OCI-LY1 (cell line): ENCODE results near the gene NEDD4L.

ENCODE experiments used
- H2AFZ ChIP-seq: fragments of 200-600 bp; sonication (generic), shearing (Covaris generic); 2 replicates; pipeline ENCODE4 v1.6.0; 2014; ENCODE audit warnings: antibody characterized with exemption, mild to moderate bottlenecking, low read length
- H3F3A ChIP-seq: fragments of 200-600 bp; sonication (generic), shearing (Covaris generic); 2 replicates; pipeline ENCODE4 v1.6.0; 2014; ENCODE audit warnings: mild to moderate bottlenecking, antibody characterized with exemption, low read length, moderate library complexity; ENCODE audit not compliant: insufficient read depth
- H3K27ac ChIP-seq: fragments of 200-600 bp; sonication (generic); 2 replicates; pipeline ENCODE4 v1.5.1; 2014; ENCODE audit warnings: low read length, mixed run types, mild to moderate bottlenecking, low read depth; ENCODE audit not compliant: poor library complexity, severe bottlenecking
- H3K27me3 ChIP-seq: fragments of 200-600 bp; sonication (generic); 2 replicates; pipeline ENCODE4 v1.6.0; 2014; ENCODE audit warnings: antibody characterized with exemption, mild to moderate bottlenecking, low read length, moderate library complexity; ENCODE audit not compliant: insufficient read depth
- H3K36me3 ChIP-seq: fragments of 200-600 bp; sonication (generic); 2 replicates; pipeline ENCODE4 v1.6.1; 2014; ENCODE audit warnings: mild to moderate bottlenecking, antibody characterized with exemption, low read length, moderate library complexity, mixed read lengths; ENCODE audit not compliant: insufficient read depth
- H3K4me1 ChIP-seq: fragments of 200-600 bp; sonication (generic); 2 replicates; pipeline ENCODE4 v1.5.1; 2014; ENCODE audit warnings: mild to moderate bottlenecking, low read length, moderate library complexity; ENCODE audit not compliant: insufficient read depth, severe bottlenecking
- H3K4me2 ChIP-seq: fragments of 200-600 bp; sonication (generic), shearing (Covaris generic); 2 replicates; pipeline ENCODE4 v1.6.1; 2014; ENCODE audit warnings: low read length
- H3K4me3 ChIP-seq: fragments of 200-600 bp; sonication (generic); 2 replicates; pipeline ENCODE4 v1.5.1; 2014; ENCODE audit warnings: low read length, low read depth, mild to moderate bottlenecking, mixed read lengths; ENCODE audit not compliant: poor library complexity, severe bottlenecking
- H3K79me2 ChIP-seq: fragments of 200-600 bp; shearing (Covaris generic); 2 replicates; pipeline ENCODE4 v1.6.1; 2016; ENCODE audit warnings: mixed run types, low read length, mixed read lengths; ENCODE audit not compliant: insufficient read depth
- H3K9ac ChIP-seq: fragments of 200-600 bp; sonication (generic), shearing (Covaris generic); 2 replicates; pipeline ENCODE4 v1.6.1; 2014; ENCODE audit warnings: mild to moderate bottlenecking, low read length, mixed read lengths
- H3K9me2 ChIP-seq: fragments of 200-600 bp; sonication (generic), shearing (Covaris generic); 2 replicates; pipeline ENCODE4 v1.6.1; 2014; ENCODE audit warnings: low read depth, mild to moderate bottlenecking, low read length, mixed read lengths
- H3K9me3 ChIP-seq: fragments of 200-600 bp; shearing (Covaris generic); 2 replicates; pipeline ENCODE4 v1.6.1; 2014; ENCODE audit warnings: low read length, mixed read lengths
- H4K20me1 ChIP-seq: fragments of 200-600 bp; sonication (generic), shearing (Covaris generic); 2 replicates; pipeline ENCODE4 v1.6.0; 2016; ENCODE audit warnings: mild to moderate bottlenecking, low read length; ENCODE audit not compliant: insufficient read depth
- EZH2 ChIP-seq: fragments of 200-600 bp; sonication (generic), shearing (Covaris generic); IDR thresholded peaks from 2 replicates; pipeline ENCODE4 v1.8.0; 2017; ENCODE audit warnings: borderline replicate concordance, mixed run types, mild to moderate bottlenecking, antibody characterized with exemption, low read length, moderate library complexity, mixed read lengths
- TF ChIP-seq, protein P1 (sequence below): fragments of 200-600 bp; sonication (generic), shearing (Covaris generic); IDR thresholded peaks from 2 replicates; pipeline ENCODE4 v1.5.1; 2017; ENCODE audit warnings: mild to moderate bottlenecking, antibody characterized with exemption, low read length, moderate library complexity, mixed read lengths

Gene NEDD4L

GRCh38 chr18:58339890-58340289, 295.9 kb downstream of the NEDD4L start:
- TF ChIP-seq EZH2: no peak
- TF ChIP-seq, protein P1, sequence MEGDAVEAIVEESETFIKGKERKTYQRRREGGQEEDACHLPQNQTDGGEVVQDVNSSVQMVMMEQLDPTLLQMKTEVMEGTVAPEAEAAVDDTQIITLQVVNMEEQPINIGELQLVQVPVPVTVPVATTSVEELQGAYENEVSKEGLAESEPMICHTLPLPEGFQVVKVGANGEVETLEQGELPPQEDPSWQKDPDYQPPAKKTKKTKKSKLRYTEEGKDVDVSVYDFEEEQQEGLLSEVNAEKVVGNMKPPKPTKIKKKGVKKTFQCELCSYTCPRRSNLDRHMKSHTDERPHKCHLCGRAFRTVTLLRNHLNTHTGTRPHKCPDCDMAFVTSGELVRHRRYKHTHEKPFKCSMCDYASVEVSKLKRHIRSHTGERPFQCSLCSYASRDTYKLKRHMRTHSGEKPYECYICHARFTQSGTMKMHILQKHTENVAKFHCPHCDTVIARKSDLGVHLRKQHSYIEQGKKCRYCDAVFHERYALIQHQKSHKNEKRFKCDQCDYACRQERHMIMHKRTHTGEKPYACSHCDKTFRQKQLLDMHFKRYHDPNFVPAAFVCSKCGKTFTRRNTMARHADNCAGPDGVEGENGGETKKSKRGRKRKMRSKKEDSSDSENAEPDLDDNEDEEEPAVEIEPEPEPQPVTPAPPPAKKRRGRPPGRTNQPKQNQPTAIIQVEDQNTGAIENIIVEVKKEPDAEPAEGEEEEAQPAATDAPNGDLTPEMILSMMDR: no peak
- Histone ChIP-seq H3K36me3 (no peaks in the 10 kb centered on the region), H4K20me1 (no peaks in the 10 kb centered on the region), H2AFZ (no peak overlapping the region), H3K4me1 (no peaks in the 10 kb centered on the region), H3F3A (no peaks in the 10 kb centered on the region), H3K27me3 (no peaks in the 10 kb centered on the region), H3K9ac (no peak overlapping the region), H3K79me2 (no peaks in the 10 kb centered on the region), H3K4me2 (no peak overlapping the region), H3K9me3 (no peaks in the 10 kb centered on the region), H3K4me3 (no peak overlapping the region), H3K9me2 (no peaks in the 10 kb centered on the region), H3K27ac (no peak overlapping the region)

GRCh38 chr18:58341916-58342315, 297.9 kb downstream of the NEDD4L start:
- no peak overlapping the region for H3K9ac ChIP-seq
- H2AFZ ChIP-seq: no peak overlapping the region
- H3F3A ChIP-seq: no peaks in the 10 kb centered on the region
- H3K27me3 ChIP-seq: no peaks in the 10 kb centered on the region
- no peaks in the 10 kb centered on the region for H3K36me3 ChIP-seq
- no peaks in the 10 kb centered on the region for H3K79me2 ChIP-seq
- no peaks in the 10 kb centered on the region for H3K9me2 ChIP-seq
- H3K4me1 ChIP-seq: no peaks in the 10 kb centered on the region
- no peaks in the 10 kb centered on the region for H4K20me1 ChIP-seq
- H3K4me2 ChIP-seq: no peak overlapping the region
- no peak overlapping the region for H3K27ac ChIP-seq
- no peak overlapping the region for H3K4me3 ChIP-seq
- no peak for TF ChIP-seq EZH2
- TF ChIP-seq, protein P1: no peak
- no peaks in the 10 kb centered on the region for H3K9me3 ChIP-seq

DNA sequence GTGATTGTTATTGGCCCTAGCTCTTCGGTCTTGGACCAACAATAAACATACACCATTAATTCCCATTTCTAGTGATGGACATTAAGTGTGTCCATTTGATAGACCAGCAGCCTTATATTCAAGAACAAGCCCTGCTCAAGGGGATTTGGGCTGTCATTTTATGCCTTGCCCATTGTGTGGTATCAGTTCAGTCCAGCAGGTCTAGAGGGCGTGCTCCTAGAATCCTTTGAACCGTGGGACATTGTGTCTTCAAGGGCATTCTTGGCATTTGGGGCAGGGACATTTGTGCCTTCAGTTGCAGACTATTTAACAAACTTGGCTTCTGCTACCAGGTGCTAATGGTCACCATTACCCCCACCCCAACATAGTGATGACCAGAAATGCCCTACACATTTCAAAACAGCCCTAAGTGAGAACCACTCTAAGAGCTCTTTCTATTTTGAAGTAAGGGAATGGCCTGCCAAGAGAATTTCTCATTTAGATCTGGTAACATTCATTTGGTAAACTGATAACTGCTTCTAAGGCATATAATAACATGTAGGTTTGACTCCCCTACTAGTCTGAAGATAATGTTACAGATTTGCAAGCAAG, 300.1 kb downstream of the NEDD4L start:
- no peaks in the 10 kb centered on the region for H3K36me3 ChIP-seq
- no peak overlapping the region for H3K27ac ChIP-seq
- no peaks in the 10 kb centered on the region for H4K20me1 ChIP-seq
- H3F3A ChIP-seq: no peaks in the 10 kb centered on the region
- H2AFZ ChIP-seq: no peak overlapping the region
- H3K79me2 ChIP-seq: no peaks in the 10 kb centered on the region
- TF ChIP-seq EZH2: no peak
- TF ChIP-seq, protein P1: no peak
- no peaks in the 10 kb centered on the region for H3K9me2 ChIP-seq
- no peak overlapping the region for H3K4me3 ChIP-seq
- no peaks in the 10 kb centered on the region for H3K27me3 ChIP-seq
- no peak overlapping the region for H3K4me2 ChIP-seq
- H3K4me1 ChIP-seq: no peaks in the 10 kb centered on the region
- H3K9ac ChIP-seq: no peak overlapping the region
- H3K9me3 ChIP-seq: no peaks in the 10 kb centered on the region
